ENCODE measurements around the gene BCL2.

BCL2 gene

DNA sequence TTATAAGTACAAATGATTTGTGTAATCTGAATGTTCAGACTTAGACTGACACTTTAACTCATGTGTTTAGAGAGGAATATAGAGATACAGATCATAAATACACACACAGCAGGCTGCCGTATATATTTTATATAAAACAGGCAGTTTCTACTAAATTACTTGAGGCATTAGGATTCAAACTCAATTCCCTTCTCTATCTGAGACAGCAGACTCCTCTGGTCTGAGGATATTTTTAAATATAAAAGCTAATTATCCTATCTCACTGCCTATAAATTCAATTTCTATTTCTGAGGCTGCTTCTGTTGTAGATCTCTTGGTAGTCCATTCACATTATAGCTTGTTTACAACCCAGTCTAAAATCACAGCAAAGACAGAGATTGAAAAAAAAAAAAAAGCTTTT, 46.9 kb downstream of the BCL2 start:
- TF ChIP-seq, protein P1, sequence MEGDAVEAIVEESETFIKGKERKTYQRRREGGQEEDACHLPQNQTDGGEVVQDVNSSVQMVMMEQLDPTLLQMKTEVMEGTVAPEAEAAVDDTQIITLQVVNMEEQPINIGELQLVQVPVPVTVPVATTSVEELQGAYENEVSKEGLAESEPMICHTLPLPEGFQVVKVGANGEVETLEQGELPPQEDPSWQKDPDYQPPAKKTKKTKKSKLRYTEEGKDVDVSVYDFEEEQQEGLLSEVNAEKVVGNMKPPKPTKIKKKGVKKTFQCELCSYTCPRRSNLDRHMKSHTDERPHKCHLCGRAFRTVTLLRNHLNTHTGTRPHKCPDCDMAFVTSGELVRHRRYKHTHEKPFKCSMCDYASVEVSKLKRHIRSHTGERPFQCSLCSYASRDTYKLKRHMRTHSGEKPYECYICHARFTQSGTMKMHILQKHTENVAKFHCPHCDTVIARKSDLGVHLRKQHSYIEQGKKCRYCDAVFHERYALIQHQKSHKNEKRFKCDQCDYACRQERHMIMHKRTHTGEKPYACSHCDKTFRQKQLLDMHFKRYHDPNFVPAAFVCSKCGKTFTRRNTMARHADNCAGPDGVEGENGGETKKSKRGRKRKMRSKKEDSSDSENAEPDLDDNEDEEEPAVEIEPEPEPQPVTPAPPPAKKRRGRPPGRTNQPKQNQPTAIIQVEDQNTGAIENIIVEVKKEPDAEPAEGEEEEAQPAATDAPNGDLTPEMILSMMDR (IDR thresholded peaks at IDR 0.05; ENCODE audit: low read depth, low read length, missing control alignments): no peak
- DNase-seq (ENCODE audit: extremely low read depth, low read depth): no peak
- no peak overlapping the region for H3K4me3 ChIP-seq (replicated peaks; ENCODE audit: low read depth, low read length)

DNA sequence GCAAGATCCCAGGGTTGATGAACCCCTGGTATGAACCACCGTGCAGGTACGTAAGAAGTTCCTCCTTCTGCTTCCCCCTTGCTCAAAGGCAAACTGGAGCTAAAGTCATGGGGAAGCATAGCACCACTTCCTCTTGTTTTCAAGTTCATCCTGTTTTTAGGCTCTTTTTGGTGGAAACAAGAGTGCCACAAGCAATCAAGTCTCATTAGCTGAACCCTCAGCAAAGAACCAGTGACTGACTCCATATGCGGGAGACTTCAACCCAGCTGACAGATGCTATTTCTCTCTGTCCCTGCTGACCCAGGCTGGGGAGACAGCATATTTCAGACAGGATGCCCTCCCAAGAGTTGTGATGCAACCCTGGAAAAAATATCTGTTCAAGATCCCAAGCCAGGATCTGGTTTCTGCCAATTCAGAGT, 47.7 kb downstream of the BCL2 start:
- DNase-seq (ENCODE audit: extremely low read depth, low read depth): no peak
- H3K4me3 ChIP-seq (replicated peaks; ENCODE audit: low read depth, low read length): no peak overlapping the region
- TF ChIP-seq, protein P1 (IDR thresholded peaks at IDR 0.05; ENCODE audit: low read depth, low read length, missing control alignments): no peak

DNA sequence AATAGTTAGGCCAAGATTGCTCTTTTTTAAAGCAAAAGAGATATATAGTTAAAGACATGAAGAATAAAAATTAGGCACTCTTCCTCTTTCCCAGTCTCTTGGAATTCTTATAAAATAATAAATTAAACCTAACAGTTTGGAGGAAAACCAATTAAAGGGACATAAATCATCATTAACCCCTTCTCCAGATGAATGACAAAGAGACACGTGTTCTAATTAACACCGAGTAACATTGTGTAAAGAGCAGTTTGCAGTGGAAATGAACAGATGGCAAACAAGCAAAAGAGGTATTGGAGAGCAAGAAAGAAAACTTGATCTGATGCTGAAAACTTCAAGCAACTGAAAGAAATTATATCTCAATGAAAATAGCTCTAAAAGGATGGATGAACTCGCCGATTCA, 48.4 kb downstream of the BCL2 start:
- TF ChIP-seq, protein P1 (IDR thresholded peaks at IDR 0.05; ENCODE audit: low read depth, low read length, missing control alignments): no peak
- no peak for DNase-seq (ENCODE audit: extremely low read depth, low read depth)
- H3K4me3 ChIP-seq (replicated peaks; ENCODE audit: low read depth, low read length): no peak overlapping the region

DNA sequence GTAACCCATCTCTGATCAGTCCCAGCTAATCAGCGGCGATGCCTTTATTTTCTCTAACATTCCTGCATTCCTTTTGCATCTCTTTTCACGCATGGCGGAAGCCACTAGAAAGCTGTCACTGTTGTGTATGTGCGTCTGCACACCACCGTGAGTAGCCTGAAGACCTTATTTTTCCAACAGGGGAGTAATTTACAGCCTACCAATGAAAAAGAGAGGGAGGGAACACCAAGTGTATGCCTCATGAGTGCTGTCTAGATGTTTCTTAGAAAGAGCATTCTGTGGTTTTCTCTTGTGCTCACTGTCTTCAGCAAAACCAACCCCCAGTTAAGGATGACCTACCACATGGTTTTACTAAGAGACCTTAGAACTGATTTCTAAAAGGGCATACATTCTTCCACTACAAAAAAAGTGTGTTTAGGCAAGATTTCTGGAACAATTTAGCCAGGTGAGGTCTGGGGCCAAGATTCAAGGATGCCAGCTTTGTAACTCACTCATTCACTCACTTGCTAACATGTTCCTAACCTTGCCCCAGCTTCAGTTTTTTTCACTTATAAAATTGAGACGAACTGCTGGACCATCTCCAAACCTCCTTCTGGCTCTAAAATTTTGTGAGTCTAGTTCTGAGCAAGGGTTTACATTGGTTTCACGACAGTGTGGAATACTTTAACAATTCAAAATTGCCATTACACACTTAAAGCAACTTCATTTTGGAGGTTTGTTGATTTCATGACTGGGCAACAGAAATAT, 51.4 kb downstream of the BCL2 start:
- DNase-seq (ENCODE audit: extremely low read depth, low read depth): no peak
- no peak overlapping the region for H3K4me3 ChIP-seq (replicated peaks; ENCODE audit: low read depth, low read length)
- TF ChIP-seq, protein P1 (IDR thresholded peaks at IDR 0.05; ENCODE audit: low read depth, low read length, missing control alignments): no peak

DNA sequence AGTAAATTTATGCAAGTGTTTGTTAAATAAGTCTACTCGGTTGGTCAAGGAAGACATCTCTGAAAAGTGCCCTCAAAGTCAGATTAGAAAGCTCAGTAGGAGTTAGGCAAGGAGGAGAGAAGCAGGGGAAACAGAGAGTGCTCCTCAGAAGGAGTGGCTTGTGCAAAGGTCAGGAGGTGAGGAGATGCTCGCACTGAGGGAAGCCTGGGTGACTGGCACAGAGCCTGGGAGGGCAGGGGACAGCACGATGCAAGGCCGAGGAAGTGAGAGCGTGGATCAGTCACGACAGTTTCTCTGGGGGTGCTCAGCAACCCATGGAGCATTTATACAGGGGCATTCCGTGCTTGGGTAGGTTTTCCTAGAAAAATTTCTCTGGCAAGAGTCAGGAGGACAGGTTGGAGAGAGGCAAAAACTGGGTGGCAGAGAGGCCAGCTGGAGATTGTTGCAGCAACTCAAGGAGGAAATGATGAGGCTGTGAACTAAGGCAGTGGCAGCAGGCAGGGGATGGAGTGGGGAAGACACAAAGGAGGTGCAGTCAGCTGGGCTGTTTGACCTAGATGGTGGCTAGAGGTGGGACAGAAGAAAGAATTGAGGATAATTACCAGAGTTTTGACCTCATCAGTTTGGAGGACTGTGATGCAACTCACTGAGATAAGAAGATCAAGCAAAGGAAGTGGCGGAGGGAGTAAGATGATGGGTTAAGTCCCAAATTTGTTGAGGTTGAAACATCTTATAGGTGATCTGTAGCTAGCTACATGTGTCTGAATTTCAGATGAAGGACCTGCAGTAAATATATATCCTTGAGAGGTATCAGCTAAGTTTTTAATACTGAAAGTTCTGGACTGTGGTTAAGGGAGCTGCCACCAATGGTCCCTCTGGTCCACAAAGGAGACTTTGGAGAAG, 52.4 kb downstream of the BCL2 start:
- no peak overlapping the region for H3K4me3 ChIP-seq (replicated peaks; ENCODE audit: low read depth, low read length)
- TF ChIP-seq, protein P1 (IDR thresholded peaks at IDR 0.05; ENCODE audit: low read depth, low read length, missing control alignments): no peak
- no peak for DNase-seq (ENCODE audit: extremely low read depth, low read depth)

DNA sequence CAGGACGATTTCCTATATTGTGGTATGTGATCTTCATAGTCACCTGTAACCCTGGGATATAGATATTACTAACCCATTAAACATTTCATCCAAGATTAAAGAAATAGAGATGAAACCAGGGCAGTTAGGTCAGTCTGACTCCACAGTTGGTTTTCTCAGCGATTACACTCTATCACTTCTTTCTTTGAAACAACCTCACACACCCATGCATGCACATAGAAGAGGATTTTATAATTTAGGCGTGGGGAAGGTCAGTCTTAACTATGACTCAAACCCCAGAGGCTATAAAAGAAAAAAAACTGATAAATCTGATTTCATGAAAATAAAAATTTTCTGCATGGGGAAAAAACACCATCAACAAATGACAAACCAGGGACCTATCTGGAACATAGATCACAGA, 54.2 kb downstream of the BCL2 start:
- no peak overlapping the region for H3K4me3 ChIP-seq (replicated peaks; ENCODE audit: low read depth, low read length)
- TF ChIP-seq, protein P1 (IDR thresholded peaks at IDR 0.05; ENCODE audit: low read depth, low read length, missing control alignments): no peak

More for the DNA sequence above, 54.2 kb downstream of the BCL2 start:
- no peak for DNase-seq (ENCODE audit: extremely low read depth, low read depth)
